PFSK-1 (cell line): ENCODE measurements around the gene C6orf52.

Experiments
- FOXP2 ChIP-seq: optimal IDR thresholded peaks from 2 replicates; pipeline ENCODE3; 2011; ENCODE audit warnings: borderline replicate concordance, control low read depth, inconsistent platforms; ENCODE audit not compliant: insufficient read depth; ENCODE audit errors: extremely low read length, extremely low read depth
- POLR2AphosphoS5 ChIP-seq: IDR thresholded peaks from 2 replicates; pipeline ENCODE4 v1.6.1; 2012; ENCODE audit warnings: low read depth, mild to moderate bottlenecking, control low read depth, low read length, moderate library complexity
- SIN3A ChIP-seq: IDR thresholded peaks from 2 replicates; pipeline ENCODE4 v1.6.1; 2012; ENCODE audit warnings: mild to moderate bottlenecking, low read length, moderate library complexity, borderline replicate concordance; ENCODE audit not compliant: insufficient read depth
- TAF1 ChIP-seq: IDR thresholded peaks from 2 replicates; pipeline ENCODE4 v1.6.1; 2012; ENCODE audit warnings: low read length, control low read depth, borderline replicate concordance; ENCODE audit not compliant: insufficient read depth
- TF ChIP-seq, protein P1 (sequence below), 2 experiments: IDR thresholded peaks; 2 replicates each; pipeline versions ENCODE4 v1.6.1 to v1.8.0; 2011 to 2012; ENCODE audit warnings: low read depth in 2 of 2, low read length in 2 of 2, control low read depth in 1 of 2, inconsistent platforms in 1 of 2, mild to moderate bottlenecking in 1 of 2, moderate library complexity in 1 of 2; ENCODE audit not compliant: insufficient read depth in 1 of 2

The C6orf52 gene

DNA sequence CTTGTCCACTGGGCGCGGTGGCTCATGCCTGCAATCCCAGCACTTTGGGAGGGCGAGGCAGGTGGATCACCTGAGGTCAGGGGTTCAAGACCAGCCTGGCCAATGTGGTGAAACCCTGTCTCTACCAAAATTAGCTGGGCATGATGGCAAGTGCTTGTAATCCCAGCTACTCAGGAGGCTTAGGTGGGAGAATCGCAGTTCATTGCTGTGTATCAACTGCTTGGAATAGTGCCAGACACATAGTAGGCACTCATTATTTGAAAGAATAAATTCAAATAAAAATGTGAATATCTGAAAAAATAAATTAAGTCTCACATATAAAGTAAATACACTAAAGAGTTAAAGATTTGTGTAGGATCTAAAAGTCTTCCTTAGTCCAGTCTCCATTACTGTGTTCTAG is 2.2 kb upstream of the C6orf52 start:
- TF ChIP-seq FOXP2 (no peak), TAF1 (no peak), POLR2AphosphoS5 (no peak), SIN3A (no peak)
- TF ChIP-seq, protein P1, sequence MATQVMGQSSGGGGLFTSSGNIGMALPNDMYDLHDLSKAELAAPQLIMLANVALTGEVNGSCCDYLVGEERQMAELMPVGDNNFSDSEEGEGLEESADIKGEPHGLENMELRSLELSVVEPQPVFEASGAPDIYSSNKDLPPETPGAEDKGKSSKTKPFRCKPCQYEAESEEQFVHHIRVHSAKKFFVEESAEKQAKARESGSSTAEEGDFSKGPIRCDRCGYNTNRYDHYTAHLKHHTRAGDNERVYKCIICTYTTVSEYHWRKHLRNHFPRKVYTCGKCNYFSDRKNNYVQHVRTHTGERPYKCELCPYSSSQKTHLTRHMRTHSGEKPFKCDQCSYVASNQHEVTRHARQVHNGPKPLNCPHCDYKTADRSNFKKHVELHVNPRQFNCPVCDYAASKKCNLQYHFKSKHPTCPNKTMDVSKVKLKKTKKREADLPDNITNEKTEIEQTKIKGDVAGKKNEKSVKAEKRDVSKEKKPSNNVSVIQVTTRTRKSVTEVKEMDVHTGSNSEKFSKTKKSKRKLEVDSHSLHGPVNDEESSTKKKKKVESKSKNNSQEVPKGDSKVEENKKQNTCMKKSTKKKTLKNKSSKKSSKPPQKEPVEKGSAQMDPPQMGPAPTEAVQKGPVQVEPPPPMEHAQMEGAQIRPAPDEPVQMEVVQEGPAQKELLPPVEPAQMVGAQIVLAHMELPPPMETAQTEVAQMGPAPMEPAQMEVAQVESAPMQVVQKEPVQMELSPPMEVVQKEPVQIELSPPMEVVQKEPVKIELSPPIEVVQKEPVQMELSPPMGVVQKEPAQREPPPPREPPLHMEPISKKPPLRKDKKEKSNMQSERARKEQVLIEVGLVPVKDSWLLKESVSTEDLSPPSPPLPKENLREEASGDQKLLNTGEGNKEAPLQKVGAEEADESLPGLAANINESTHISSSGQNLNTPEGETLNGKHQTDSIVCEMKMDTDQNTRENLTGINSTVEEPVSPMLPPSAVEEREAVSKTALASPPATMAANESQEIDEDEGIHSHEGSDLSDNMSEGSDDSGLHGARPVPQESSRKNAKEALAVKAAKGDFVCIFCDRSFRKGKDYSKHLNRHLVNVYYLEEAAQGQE (IDR thresholded peaks at IDR 0.05; ENCODE audit: insufficient read depth in 1 of 2, low read depth in 2 of 2, low read length in 2 of 2): no peak

DNA sequence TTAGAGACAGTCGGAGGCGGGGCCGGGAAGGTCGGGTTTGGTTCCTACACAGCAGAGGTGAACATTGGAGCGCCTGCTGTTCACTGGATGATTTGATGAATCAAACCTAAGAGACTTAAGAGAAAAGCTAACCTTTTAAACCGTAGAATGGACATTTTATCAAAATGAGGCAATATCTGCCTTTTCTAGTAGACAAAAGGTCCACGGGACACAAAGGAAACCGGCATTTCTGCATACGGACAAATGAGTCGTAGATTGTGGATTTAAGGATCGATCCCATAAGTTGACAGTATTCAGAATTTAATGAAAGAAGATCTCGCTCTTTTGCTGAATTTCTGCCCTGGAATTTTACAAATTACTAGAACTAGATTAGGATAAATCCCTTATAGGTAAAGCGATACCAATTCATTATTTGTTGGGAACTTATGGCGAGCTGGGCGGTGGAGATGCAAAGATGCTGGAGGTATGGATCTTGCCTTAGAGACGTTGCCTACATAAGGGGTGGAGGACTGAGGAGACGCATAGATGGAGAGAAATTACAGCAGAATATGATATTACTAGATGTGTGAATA is 756 bp upstream of the C6orf52 start:
- TF ChIP-seq SIN3A (no peak), TAF1 (no peak), FOXP2 (no peak), POLR2AphosphoS5 (no peak)
- TF ChIP-seq, protein P1 (IDR thresholded peaks at IDR 0.05; ENCODE audit: insufficient read depth in 1 of 2, low read depth in 2 of 2, low read length in 2 of 2): no peak

DNA sequence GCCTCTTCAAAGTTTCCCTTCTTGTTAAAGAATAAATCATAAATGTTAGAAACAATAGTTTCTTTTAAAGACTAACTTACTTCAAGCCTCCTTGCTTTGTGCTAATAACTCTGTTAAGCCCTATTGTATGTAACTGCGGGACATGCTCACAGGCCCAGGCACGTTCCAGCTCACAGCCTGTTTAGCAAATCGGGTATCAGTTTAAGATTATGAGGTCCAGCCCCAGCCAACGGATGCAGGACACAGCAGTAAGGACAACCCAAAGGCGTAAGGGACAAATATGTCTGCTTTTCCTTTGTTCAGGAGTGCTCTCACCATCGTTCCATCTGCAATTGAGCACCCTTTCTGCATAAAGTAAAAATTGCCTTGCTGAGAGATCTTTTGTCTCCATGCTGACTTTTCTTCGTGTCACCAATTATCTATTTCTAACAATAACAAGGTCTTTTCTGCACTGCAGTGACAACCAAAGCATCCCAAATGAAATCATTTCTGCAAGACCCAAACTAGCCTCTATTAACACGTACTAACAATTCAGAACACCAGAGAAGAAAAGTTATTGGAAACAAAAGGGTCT is 1.4 kb downstream of the C6orf52 start:
- TF ChIP-seq FOXP2 (no peak), TAF1 (no peak), POLR2AphosphoS5 (no peak; the same call in 1 of the 2 replicates), SIN3A (no peak)
- TF ChIP-seq, protein P1 (IDR thresholded peaks at IDR 0.05; ENCODE audit: insufficient read depth in 1 of 2, low read depth in 2 of 2, low read length in 2 of 2): no peak

DNA sequence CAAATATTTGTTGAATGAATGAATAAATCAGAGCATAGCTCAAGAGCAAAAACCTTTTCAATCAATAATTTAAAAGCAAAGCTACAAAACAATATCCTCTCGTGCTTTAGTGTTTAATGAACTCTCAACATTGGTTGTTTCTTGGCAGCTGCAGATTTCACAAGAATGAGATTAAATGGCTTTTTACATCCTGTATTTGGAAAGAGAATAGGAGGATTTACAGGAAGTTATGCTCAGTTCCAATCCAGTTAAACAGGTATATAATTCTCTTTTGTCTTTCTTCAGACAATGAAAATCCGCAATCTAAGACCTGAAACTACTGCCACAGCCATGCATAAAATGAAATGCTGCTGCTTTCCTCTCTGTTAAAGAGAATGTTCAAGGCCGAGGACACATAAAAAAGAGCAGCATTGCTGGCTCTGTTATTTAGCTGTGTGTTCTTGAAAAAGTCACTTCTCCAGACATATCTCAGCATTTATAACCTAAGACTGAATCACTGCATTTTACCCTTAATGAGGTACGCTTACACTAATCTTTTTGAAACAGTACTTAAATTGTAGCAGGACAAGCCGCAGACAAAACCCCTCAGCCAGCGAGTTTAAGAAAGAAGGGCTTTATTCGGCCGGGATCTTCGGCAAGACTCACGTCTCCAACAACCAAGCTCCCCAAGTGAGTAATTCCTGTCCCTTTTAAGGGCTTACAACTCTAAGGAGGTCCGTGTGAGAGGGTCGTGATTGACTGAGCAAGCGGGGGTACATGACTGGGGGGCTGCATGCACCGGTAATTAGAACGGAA is 3.6 kb downstream of the C6orf52 start:
- TF ChIP-seq FOXP2: no peak
- no peak for TF ChIP-seq TAF1

DNA sequence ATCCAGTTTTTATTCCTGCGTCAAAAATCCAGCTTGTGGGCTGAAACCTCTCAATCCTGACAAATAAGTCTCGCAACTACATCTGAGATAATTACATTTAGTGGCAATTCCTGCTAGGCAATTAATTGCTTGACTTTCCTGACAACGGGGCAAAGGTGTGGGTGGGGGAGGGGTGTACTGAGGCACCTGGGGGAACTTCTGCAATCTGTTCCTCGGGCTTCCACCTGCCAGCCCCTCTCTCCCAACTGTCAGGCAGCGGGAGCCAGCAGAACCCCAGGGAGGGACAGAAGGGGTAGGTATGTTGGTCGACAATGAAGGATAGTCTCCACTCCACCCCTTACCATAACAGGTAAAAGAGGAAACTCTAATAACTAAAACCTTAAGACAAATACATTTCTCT is 6.8 kb downstream of the C6orf52 start:
- TF ChIP-seq SIN3A: no peak
- no peak for TF ChIP-seq FOXP2
- TF ChIP-seq POLR2AphosphoS5: no peak
- no peak for TF ChIP-seq TAF1
- TF ChIP-seq, protein P1 (IDR thresholded peaks at IDR 0.05; ENCODE audit: insufficient read depth in 1 of 2, low read depth in 2 of 2, low read length in 2 of 2): no peak
